Stimulated activated CD8-positive, alpha-beta memory T cell treated with anti-CD3 and anti-CD28 coated beads, Interleukin-12 subunit alpha, Interleukin-12 subunit beta, amount 100 ng/mL, for 24 hours (primary cell): ENCODE data around the gene CEP70.
"Not testable (repeated sequence)": the region's sequence is repeated elsewhere in the genome, so short reads cannot be mapped to it uniquely, and the experiment has no call there.

Experiments used
- DNase-seq: peaks from one replicate; pipeline ENCODE4 v3.0.0-alpha.2; 2020; ENCODE audit errors: extremely low read depth

The CEP70 gene

DNA sequence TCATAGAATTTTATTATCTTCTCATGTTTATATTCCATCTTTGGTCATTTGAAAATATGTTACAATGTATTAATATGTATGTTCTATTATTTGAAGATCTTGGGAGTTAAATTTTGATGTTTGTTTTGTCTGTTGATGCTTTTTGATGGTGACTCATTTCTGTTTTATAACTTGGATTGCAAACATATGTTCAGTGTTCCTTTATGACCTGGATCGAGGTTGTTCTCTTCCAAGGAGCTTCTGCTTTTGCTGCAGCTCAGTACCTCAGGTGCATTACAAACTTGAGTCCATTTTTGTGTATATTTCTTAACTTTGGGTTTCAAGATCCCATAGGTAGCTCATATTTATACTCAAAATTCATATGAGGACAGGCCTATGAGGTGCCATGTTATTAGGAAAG, 122.6 kb downstream of the CEP70 start:
- DNase-seq = no peak

DNA sequence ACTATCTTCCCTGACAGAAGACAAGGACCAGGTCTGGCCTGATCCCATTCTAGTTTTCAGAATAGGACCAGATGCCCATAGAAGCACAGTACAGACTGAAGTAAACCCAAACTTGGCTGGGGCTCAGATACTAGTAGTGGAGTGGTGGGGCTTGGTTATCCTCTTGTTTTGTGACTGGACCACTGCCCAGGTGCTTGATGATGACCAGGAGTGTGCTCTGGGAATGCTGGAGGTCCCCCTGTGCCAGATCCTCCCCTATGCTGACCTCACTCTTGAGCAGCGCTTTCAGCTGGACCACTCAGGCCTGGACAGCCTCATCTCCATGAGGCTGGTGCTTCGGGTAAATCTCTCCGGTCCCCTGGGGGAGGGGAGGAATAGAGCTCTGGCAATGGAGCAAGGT, 123.4 kb downstream of the CEP70 start:
- no peak for DNase-seq

DNA sequence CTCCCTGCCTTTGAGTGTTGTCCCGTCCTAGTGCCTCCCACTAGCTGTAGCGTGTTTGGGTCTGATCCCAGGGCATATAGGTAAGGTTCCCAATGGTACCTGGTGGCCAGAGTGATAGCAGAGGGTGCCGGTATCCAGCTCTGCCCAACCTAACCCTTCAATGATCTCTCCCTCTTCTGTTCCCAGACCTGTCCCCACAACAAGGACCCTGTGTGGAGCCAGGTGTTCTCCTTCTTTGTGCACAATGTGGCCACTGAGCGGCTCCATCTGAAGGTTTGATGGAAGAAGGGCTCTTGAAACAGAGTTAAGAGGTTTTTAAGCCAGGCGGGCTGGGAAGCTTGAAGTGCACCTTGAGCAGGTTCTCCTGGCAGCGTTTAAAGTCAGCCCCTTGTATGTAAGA, 124.2 kb downstream of the CEP70 start:
- DNase-seq = no peak

DNA sequence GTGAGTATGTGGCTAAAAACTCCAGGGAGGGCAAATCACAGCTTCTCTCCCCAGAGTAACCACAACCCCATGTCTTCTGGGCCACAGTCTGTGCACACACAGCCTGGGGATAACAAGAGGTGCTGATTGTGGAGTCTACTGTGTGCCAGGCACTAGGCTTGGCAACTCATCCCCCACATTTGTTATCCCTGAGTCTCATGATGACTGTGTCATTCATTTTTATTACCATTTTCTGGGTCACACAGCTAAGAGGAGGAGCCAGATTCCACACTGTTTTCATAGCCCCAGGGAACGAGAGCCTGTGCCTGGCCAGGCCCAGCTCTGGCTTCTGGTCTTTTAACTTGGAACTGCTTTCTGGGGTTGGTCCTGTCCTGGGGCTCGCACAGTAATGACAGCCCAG, 125.2 kb downstream of the CEP70 start:
- DNase-seq = no peak

DNA sequence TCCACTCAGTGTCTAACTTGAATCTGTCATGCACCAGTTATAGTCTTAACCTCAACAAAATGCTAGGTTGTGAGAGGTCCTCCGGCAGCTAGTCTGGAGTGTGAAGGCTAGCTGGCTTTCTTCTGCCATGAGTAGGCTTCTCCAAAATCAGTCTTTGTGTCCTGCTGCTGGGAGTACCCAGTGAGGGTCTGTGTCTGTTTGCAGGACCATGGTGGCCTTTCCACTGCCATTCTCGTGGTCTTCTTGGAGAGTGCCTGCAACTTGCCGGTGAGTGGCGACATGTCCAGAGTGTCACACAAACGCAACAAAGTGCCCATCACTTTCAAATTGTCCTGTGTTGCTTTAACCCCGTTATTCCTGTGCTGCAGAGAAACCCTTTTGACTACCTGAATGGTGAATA, 125.6 kb downstream of the CEP70 start:
- DNase-seq = no peak

DNA sequence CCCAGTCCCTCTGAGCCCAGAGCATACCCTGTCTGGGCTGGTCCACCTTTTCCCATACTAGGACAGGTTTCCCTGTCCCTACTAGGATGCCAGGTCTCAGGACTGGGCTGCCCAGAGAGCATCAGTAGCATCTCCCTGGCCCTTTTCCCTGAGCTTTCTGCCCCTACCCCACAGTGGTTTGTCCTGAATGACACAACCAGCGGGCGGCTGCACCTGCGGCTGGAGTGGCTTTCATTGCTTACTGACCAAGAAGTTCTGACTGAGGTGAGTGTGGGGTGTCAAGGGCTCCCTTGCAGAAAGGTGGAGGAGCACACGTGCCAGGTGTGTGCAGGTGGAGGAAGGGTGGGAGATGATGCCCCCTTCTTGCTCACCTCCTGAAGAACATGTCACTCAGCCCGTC, 126.1 kb downstream of the CEP70 start:
- DNase-seq = no peak

DNA sequence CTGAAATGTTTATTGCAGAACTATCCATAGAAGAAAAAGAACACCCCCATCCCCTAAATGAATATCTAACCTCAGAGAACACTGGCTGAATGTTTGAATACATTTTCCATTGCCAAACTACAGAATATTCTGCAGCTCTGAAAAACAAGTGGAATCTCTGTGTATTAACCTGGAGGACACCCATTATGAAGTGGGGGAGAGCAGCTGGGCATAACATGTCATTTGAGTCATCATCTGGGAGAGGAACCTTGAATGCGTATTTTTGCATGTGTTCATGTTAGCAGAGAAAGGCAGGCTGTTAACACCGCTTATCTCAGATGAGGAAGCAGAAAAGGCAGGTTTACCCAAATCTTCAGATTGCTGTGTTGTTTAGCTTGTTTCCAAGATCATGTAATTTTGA, 128.1 kb downstream of the CEP70 start:
- no peak for DNase-seq

DNA sequence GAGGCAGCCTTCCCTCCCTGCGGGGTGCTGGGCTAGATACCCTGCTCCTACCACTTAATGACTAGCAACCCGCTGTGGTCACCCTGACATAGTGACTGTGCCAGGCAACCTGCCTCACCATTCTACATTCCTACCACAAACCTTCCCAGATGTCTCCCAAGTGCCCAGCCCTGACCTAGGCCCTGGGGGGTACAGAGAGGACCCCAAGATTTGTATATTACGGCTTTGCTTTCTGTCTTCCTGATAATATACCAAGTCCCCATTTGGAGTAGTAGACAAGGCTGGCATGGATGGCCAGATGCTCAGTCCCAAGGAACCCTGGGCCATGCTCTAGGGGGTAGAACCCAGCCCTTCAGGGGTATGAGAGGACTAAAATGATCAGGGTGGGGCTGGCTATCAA, 128.6 kb downstream of the CEP70 start:
- no peak for DNase-seq

DNA sequence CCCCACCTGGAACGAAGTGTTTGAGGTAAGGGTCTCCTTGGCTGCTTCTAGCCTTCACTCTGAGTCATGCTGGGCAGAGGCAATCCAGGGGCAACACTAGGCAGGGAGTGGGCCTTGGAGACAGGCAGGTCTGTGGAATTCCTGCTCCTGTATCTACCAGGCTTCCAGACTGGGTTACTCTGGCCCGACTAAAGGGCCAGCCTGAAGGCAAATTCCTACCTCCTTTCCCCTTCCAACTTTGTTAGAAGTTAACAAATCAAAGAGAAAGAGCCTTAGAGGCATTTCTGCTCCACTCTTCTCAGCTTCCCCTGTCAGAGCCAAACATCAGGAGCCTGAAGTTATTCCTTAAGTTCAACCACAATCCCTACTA, 129.6 kb downstream of the CEP70 start:
- DNase-seq = no peak

DNA sequence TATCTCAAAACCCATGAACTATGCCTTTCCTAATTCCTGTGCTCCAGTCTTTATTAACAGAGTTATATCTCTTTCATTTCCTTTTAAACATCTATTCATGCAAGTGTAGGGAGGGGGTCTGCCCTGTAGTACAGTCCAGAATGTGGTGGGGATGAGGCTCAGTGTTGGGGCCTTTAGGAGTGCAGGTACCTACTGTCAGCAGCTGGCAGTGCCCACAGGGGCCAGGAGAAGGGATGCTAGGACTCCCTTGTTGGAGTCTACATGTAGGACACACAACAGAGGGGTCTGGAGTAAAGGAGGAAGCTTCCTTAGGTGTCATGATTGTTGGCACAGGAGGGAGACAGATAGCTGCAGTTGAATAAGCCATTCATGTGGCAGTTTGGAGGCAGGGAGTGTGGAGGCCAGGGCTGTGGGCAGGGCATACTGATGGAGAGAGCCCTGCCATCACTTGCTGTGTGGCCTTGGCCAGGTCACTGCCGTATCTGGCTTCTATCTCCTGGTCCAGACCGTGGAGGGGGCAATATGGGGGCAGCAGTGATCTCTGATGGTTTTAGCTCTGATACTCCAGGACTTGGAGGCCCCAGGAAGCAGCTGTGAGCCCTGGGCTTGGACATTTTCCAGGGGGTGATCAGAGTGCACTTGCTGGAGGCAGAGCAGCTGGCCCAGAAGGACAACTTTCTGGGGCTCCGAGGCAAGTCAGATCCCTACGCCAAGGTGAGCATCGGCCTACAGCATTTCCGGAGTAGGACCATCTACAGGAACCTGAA, 130.2 kb downstream of the CEP70 start:
- no peak for DNase-seq

DNA sequence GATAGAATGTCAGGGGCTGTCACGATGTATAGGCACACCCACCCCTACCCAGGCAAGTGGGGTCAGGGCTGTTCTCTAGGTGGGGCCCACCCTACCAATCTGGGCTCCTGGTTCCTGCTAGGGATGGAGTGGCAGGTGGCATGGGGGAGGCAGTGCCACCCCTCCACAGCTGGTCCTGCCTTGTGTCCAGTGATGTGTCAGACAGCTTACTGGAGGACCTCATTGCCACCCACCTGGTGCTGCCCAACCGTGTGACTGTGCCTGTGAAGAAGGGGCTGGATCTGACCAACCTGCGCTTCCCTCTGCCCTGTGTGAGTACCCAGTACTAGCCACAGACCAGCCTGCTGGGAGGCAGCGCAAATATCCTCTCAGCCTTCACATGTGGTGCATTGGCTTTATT, 132.2 kb downstream of the CEP70 start:
- DNase-seq = no peak

DNA sequence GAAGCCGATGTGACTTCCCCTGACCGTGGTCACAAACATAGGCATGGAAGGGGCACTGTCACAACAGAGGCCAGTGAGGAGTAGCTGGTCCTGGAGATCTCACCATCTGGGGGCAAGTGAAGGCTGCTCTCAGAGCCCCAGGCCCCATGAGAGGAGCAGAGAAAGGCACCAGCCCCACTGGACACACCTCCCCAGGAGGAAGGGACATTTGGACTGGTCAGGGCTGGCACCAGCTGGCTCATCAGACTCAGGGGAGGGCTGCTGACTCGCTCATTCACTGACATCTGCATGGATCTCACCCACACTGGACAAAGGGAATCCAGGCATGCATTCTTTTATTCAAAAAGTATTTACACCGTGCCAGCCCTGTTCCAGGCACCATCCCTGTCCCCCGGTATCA, 132.8 kb downstream of the CEP70 start:
- DNase-seq = no peak

DNA sequence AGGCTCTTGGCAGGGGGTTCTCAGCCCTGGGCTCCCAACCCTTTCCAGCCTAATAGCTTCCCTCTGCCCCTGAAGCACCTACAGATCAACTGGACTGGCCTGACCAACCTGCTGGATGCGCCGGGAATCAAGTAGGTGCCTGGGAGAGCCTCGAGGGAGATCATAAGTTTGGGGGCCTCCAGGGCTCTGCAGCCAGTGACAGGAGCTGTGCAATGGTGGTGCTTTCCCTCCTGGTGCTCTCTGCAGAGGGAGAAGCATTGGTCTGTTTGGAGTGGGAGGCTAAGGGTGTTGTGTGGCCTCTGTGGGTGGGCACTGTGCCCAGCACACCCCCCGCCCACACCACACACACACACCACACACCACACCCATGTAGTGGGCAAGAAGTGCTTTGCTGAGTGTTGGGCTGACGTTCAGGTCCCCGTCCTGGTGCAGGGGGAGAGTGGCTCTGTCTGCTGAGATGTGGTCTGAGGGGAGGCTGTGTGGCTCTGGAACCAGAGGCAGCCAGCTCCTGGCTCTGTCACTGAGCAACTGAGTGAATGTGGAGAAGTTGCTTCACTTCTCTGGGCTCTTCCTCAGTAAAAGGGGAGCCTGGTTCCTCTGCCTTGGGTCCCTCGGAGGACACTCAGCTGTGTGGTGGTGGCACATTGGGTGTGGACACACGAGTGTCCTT, 133.4 kb downstream of the CEP70 start:
- DNase-seq = no peak

DNA sequence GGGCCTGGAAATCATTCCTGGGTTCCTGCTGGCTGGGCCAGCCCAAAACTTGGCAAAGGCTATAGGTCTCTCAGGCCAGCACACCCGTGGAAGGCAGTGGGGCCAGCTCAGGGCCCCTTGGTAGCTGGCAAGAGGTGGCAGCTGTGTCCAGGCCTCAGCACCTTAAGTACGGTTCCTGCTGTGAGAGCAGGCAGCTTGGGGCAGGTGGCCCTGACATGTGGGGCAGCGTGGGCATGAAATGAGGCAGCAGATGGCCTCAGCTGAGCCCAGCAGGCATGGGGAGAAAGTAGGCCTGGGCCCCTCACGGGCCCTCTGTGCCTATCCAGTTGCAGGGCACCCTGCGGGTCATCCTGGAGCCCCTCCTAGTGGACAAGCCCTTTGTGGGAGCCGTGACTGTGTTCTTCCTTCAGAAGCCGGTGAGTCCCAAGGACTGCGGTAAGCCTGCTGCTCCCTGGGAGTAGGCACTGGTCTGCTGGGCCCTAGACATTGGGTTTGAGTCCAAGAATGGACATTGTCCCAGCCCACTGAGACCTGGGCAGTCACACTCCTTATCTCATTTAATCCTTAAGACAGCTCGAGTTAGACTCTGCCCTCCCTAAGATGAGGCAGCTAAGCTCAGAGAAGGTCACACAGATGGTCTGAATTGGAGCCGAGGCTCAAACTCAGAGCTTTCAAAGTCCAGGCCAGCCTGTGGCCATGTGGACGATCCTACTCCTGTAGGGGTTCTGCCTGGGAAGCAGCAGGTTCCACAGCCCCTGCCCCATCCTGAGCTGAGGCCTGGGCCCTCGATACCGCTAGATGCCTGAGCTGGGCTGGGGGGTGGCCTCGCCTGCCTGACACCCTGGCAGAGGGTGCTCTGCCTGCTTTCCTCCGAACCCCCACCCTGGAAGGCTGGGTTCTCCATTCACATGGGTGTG, 134.2 kb downstream of the CEP70 start:
- no peak for DNase-seq

DNA sequence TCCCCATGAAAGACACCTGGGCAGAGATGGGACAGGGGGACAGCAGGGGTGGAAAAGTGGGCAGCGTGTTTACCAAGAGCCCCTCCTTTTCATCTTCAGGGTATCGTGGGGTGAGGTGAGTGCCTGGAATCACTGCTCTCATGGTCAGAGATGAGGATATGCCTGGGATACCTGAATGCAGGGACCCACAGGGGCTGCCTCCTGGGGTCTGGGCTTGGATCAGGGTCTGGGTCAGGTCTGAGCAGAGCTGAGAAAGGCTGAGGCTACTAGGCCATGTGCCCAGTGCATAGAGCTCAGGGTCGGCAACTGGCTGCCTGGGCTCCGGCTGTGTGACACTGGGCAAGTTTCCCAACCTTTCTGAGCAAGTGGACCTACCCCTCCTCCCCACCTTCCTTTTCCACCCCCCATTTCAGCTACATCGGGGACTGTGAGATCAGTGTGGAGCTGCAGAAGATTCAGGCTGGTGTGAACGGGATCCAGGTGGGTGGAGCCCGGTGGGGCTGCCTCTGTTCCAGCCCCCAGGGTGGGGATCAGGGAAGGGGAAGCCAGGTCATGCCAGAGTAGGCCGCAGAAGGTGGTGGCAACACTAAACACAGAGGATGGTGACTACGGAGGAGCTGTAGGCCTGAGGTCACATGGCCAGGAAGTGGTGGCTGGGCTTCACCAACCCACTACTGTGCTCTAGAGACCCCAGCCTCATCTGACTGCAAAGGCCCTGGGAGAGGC, 135.1 kb downstream of the CEP70 start:
- no peak for DNase-seq

DNA sequence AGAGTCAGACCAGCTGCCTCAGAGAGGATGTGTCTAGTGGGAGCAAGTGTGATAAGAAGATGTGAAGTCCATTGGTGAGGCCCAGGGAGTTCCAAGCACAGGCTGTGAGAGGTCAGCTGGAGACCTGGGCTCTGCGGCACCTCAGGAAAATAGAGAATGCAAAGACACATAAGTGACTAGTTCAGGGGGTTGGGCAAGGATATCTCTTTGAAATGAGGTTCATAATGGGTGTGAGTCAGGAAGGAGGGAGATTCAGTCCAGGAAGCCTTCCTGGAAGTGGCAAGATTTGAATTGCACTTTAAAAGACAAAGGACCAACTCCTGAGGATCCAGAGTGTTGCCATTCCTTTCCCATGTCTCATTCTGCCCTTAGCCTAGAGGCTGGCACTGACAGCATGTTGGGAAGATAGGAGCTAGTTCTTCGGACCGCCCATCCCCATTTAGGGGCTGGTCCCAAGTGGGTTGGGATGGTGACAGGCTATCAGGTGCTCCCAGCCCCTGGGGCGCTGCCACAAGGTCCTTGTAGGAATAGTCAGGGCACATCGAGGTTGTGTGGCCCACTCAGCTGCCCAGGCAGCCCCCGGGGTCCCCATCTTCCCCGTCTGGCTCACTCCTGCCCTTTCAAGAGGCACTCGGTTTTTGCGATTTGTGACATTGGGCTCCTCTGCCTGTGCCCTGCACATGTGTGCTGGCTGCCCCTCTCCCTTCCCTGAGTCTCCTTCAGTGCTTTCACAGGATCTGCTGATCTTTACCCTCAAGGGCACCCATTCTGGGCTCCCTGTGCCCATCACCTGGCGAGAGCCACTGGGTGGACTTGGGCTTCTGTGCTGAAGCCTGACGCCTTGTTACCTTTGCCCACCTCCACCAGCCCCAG, 136.0 kb downstream of the CEP70 start:
- no peak for DNase-seq

DNA sequence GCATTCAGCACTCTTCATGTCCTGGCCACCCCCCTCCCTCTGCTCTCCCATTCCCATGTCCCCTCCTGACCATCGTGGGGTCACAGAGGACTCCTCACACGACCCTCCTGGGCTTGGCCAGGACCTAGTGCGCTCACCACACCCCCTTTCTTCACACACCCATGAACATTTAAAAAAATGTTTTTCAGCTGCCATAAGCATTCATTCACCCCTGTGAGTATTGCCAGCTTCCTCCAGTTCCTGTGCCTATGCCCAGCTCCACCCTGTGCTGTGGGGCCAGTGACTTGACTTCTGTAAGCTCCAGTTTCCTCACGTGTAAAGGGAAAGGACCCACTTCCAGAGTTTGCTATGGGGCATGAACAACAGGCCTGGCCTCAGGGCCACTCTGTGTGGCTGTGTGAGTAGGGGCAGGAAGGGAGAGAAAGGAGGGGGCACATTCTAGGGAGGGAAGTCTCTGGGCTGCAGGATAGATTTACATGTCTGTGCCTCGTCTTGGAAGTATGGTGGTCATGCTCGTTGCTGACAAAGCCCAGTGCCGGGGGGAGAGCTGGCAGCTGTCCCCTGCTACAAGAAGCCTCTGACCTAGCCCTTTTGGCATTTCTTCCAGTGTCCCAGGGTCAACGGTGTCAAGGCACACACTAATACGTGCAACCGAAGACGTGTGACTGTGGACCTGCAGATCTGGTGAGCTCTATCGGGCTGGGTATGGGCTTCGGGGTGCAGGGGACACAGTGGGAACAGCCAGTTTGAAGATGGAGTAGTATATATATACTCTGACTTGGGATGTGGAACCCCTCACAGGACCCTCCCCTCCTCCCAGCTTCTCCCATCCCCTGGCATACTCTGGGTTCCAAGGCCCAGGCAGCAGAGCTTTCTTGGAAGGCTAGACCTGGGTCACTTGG, 136.8 kb downstream of the CEP70 start:
- DNase-seq = no peak

DNA sequence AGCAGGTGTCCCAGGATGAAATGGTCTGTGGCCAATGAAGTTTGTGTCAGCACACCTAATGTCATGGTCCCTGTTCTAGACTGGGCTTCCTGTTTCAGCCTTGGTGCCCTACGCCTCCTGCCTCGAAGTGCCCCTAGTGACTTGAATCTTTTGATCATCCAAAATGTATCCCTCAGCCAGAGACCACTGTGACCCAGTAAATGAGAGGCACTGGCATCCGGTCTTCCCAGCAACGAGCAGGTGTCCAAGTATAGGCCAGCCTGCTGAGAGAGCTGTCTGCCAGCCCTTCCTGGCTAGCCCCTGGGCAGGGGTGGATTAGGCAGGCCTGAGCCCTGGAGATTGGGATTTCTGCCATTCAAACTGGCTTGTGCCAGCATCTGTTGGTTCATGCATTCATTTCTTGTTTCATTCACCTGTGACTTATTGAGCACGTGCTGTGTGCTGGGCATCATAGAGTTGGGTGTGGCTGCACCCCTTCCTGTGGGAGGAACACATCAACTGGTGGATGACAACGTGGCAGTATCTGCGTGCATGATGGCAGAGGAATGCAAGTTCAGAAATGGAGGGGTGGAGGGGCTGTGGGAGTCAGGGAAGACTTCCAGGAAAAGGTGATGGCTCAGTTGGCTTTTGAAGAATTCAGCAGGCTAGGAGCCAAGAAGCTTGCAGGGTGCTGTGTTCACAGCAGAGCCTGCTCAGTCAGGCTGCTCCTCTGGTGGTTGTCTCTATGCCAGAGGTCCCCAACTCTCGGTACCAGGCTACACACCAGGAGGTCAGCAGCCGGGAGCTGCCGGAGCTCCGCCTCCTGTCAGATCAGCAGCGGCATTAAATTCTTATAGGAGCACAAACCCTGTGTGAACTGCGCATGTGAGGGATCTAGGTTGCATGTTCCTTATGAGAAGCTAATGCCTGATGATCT, 138.0 kb downstream of the CEP70 start:
- DNase-seq = no peak

DNA sequence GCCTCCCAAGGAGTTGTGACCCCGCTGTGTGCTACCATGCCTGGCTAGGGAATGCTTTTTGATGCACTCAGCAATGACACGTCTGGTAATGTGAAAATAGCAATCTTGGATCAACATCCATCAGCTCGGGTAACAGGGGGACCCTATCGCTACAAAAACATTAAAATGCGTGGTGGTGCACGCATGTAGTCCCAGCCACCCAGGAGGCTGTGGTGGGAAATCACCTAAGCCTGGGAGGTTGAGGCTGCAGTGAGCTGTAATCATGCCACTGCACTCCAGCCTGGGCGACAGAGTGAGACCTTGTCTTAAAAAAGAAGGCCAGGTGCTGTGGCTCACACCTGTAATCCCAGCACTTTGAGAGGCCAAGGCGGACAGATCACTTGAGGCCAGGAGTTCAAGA, 140.1 kb downstream of the CEP70 start:
- DNase-seq = not testable (repeated sequence)
